SK-N-MC (cell line): ENCODE data around the gene SPEF1.

ENCODE experiments used
- DNase-seq: peaks from one replicate; pipeline ENCODE4 v3.0.0-alpha.2; 2011; ENCODE audit warnings: low read depth, low spot score
- H3K27ac ChIP-seq: fragments of 200-600 bp; sonication (generic); 2 replicates; pipeline ENCODE4 v1.5.1; 2016; ENCODE audit warnings: mixed run types
- H3K36me3 ChIP-seq: fragments of 200-600 bp; sonication (generic); 2 replicates; pipeline ENCODE4 v1.6.1; 2017; ENCODE audit warnings: antibody characterized with exemption, low read length, mixed read lengths; ENCODE audit not compliant: insufficient read depth
- H3K4me3 ChIP-seq: fragments of 200-600 bp; sonication (generic); 2 replicates; pipeline ENCODE4 v1.5.1; 2016
- H3K9ac ChIP-seq: fragments of 200-600 bp; sonication (generic); 2 replicates; pipeline ENCODE4 v1.8.0; 2017; ENCODE audit warnings: mixed run types, mixed read lengths; ENCODE audit not compliant: insufficient read length
- H3K9me3 ChIP-seq: fragments of 200-600 bp; sonication (generic); 2 replicates; pipeline ENCODE4 v1.6.1; 2017; ENCODE audit warnings: low read depth, mild to moderate bottlenecking, antibody characterized with exemption, low read length, moderate library complexity, mixed read lengths
- EZH2 ChIP-seq: fragments of 200-600 bp; sonication (generic); IDR thresholded peaks from one replicate; pipeline ENCODE4 v1.6.1; 2017; ENCODE audit warnings: antibody characterized with exemption
- FOXP2 ChIP-seq: optimal IDR thresholded peaks from 2 replicates; pipeline ENCODE3; 2011; ENCODE audit warnings: mild to moderate bottlenecking, moderate library complexity; ENCODE audit not compliant: insufficient read depth; ENCODE audit errors: extremely low read length, control extremely low read depth
- POLR2AphosphoS5 ChIP-seq: IDR thresholded peaks from 2 replicates; pipeline ENCODE4 v1.6.1; 2012; ENCODE audit warnings: mild to moderate bottlenecking, low read depth, low read length, borderline replicate concordance

Gene SPEF1

GRCh38 chr20:3739054-3739925 lies 42.0 kb downstream of the SPEF1 start:
- H3K27ac ChIP-seq, result no peak overlapping the region
- no peak for DNase-seq
- H3K4me3 ChIP-seq, result no peak overlapping the region
- no peaks in the 10 kb centered on the region for H3K9me3 ChIP-seq
- TF ChIP-seq POLR2AphosphoS5, result no peak
- no peak for TF ChIP-seq FOXP2
- no peak for TF ChIP-seq EZH2
- H3K9ac ChIP-seq, result no peak overlapping the region
- no peaks in the 10 kb centered on the region for H3K36me3 ChIP-seq

DNA sequence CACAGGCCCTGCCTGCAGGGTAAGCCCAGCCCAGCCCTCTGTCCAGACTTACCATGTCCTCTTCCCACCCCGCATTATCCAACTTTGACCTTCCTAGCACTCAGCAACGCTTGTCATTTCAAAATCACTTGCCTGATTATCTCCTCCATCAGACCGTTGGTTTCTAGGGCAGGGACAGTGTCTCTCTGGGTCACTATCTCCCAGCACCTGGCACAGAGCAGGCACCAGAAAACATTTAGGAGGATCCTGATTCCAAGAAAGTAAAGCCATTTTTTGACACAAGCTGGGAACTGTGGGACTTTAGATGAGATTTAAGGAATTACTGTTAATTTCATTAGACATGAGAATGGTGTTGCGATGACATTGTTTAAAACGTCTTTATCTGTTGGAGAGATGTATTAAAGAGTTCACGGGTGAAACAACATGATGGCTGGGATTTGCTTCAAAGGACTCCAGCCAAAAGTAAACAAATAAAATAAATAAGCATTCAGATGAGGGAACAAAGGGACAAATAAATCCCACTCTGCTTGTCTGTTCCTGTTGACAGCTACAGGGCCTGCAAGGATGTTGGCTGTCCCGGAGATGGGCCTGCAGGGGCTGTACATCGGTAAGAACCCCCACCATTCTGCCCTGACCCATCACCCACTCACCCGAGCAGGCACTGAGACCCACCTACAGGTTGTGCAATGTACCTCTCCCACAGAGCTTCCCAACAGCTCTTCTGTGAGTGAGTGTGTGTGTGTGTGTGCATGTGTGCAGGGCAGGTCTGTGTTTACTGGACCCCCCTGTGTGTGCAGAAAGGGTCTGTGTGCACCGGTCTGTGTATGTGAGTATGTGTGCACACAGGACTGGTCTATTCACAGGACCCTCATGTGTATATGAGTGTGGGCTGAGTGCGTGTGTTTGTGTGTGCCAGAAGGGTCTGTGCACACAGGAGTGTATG lies 42.9 kb downstream of the SPEF1 start:
- no peak overlapping the region for H3K9ac ChIP-seq
- H3K27ac ChIP-seq, result no peak overlapping the region
- H3K9me3 ChIP-seq, result no peaks in the 10 kb centered on the region
- no peak overlapping the region for H3K4me3 ChIP-seq
- TF ChIP-seq FOXP2 (no peak), EZH2 (no peak), POLR2AphosphoS5 (no peak)
- H3K36me3 ChIP-seq, result no peaks in the 10 kb centered on the region
- DNase-seq, result no peak

GRCh38 chr20:3735768-3736167 lies 45.5 kb downstream of the SPEF1 start:
- H3K9me3 ChIP-seq, result no peaks in the 10 kb centered on the region
- H3K36me3 ChIP-seq, result no peaks in the 10 kb centered on the region
- no peak for DNase-seq
- H3K27ac ChIP-seq, result no peak overlapping the region
- TF ChIP-seq FOXP2 (no peak), POLR2AphosphoS5 (no peak), EZH2 (no peak)
- H3K4me3 ChIP-seq, result no peak overlapping the region
- no peak overlapping the region for H3K9ac ChIP-seq

DNA sequence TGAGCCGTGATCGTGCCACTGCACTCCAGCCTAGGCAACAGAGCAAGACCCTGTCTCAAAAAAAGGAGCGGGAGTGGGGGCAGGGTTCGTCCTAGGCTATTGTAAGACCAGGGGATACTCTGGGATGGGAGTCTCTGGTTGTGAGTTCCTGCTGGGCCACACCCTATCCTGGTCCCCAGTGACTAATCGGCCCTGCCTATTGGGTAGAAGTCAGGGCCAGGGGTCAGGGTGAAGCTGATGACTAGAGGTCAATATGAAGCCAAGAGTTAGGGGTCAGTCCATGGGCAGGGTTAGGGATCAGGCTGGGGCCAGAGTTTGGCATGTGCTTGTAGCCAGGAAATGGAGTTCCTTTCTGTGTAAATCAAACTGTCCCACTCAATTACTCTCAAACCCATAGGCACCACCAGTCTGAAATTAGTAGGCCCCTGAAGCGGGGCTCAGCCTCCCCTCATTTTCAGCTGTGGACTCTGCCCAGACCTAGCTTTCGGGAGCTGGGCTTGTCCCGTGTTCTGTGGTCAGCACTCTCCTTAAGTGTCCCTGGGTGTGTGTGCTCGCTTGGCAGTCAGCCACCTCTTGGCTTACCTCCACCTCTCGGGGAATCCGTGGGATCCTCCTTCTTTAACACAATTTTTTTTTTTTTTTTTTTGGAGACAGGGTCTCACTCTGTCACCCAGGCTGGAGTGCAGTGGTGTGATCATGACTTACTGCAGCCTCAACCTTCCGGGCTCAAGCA lies 47.0 kb downstream of the SPEF1 start:
- TF ChIP-seq FOXP2, result no peak
- Histone ChIP-seq H3K27ac (no peak overlapping the region), H3K4me3 (no peak overlapping the region), H3K36me3 (no peaks in the 10 kb centered on the region), H3K9ac (no peak overlapping the region), H3K9me3 (no peaks in the 10 kb centered on the region)
- no peak for DNase-seq

- no peak overlapping the region for H3K4me3 ChIP-seq
- H3K9me3 ChIP-seq, result no peaks in the 10 kb centered on the region
- no peaks in the 10 kb centered on the region for H3K36me3 ChIP-seq
- no peak for DNase-seq
- no peak overlapping the region for H3K9ac ChIP-seq
- no peak for TF ChIP-seq POLR2AphosphoS5
- TF ChIP-seq EZH2, result no peak
- no peak for TF ChIP-seq FOXP2
- H3K27ac ChIP-seq, result no peak overlapping the region
Observed at GRCh38 chr20:3733119-3733995, 47.9 kb downstream of the SPEF1 start.

GRCh38 chr20:3732327-3733118 lies 48.7 kb downstream of the SPEF1 start, which contains the start of gene HSPA12B:
TSS of gene HSPA12B (plus strand) at chr20:3732685. CDS start at chr20:3738675, 5,990 bp downstream.
- H3K9me3 ChIP-seq, result no peaks in the 10 kb centered on the region
- H3K4me3 ChIP-seq, result no peak within 1 kb of the TSS
- no peak for DNase-seq
- no peak within 1 kb of the TSS for H3K27ac ChIP-seq
- TF ChIP-seq POLR2AphosphoS5 (no peak), EZH2 (no peak), FOXP2 (no peak)
- H3K9ac ChIP-seq, result no peak within 1 kb of the TSS
- H3K36me3 ChIP-seq, result no peaks in the 10 kb centered on the region

- Histone ChIP-seq H3K9me3 (no peaks in the 10 kb centered on the region), H3K9ac (no peak overlapping the region), H3K27ac (no peak overlapping the region), H3K4me3 (no peak overlapping the region), H3K36me3 (no peaks in the 10 kb centered on the region)
- TF ChIP-seq FOXP2 (no peak), EZH2 (no peak), POLR2AphosphoS5 (no peak)
- no peak for DNase-seq
Observed at GRCh38 chr20:3731944-3732326, 49.3 kb downstream of the SPEF1 start.
